Left lung (tissue), 10 donors: ENCODE measurements around the gene ABI3BP. TPM values are rescaled to one million over a fixed set of nuclear protein-coding genes. Genes with fewer than 3 reads are reported as not detected.

Experiments used
- ATAC-seq: fragments of 200-7000 bp; cut with Tn5 transposase; one replicate; pipeline ENCODE4 v1.9.1; 2020; ENCODE audit warnings: moderate library complexity
- DNase-seq, 4 donors: peaks; one replicate each; pipeline ENCODE4 v3.0.0-alpha.2; 2013 to 2020
- H3K27ac ChIP-seq, 2 donors: fragments of 200-600 bp; sonication (generic) in 1 of 2; one replicate each; pipeline versions ENCODE4 v1.5.0 to v1.8.0; 2020 to 2021
- H3K27me3 ChIP-seq, 2 donors: fragments of 200-600 bp; sonication (generic) in 1 of 2; one replicate each; pipeline versions ENCODE4 v1.5.0 to v1.8.0; 2020 to 2021
- H3K36me3 ChIP-seq, 2 donors: fragments of 200-600 bp; sonication (generic) in 1 of 2; one replicate each; pipeline versions ENCODE4 v1.5.0 to v1.8.0; 2020 to 2021
- H3K4me1 ChIP-seq, 2 donors: fragments of 200-600 bp; one replicate each; pipeline ENCODE4 v1.8.0; 2021
- H3K4me3 ChIP-seq, 2 donors: fragments of 200-600 bp; sonication (generic) in 1 of 2; one replicate each; pipeline versions ENCODE4 v1.5.0 to v1.8.0; 2020 to 2021; ENCODE audit warnings: mild to moderate bottlenecking in 1 of 2
- H3K9me3 ChIP-seq, 2 donors: fragments of 200-600 bp; sonication (generic) in 1 of 2; one replicate each; pipeline versions ENCODE4 v1.5.0 to v1.8.0; 2020 to 2021
- CTCF ChIP-seq, 2 donors: fragments of 200-600 bp; sonication (generic) in 1 of 2; IDR thresholded peaks; one replicate each; pipeline versions ENCODE4 v1.5.0 to v1.8.0; 2021; ENCODE audit warnings: antibody characterized with exemption in 2 of 2
- intact Hi-C, 2 donors: fragments of 100-400 bp; cut with DNase I; formaldehyde crosslinking; loops; one replicate each; pipeline versions ENCODE4 v1.11.2 to v1.14.2; 2022
- polyA plus RNA-seq, 6 donors: library from polyadenylated mRNA; unstranded; fragments of 120-200 nt; gene quantifications; one replicate each; pipeline ENCODE4 v1.2.1, GENCODE V29; 2013; ENCODE audit not compliant: insufficient read length in 6 of 6
- total RNA-seq, 2 donors: library from RNA; stranded (reverse); fragmentation: NEBNext Ultra II Directional; extraction: Animal tissue kit (Norgen Biotek cat#: 25700); gene quantifications; one replicate each; pipeline ENCODE4 v1.2.1, GENCODE V29; 2021
- donor health status: DM: no; HTN: yes; CAD: no.
- donor health status: DM: no; HTN: no; CAD: no.

ABI3BP gene
- total and polyA plus RNA-seq, 8 donors = 65.2 to 138 (median 85.3) TPM

- ATAC-seq (no peak), DNase-seq (no peak)
- TF ChIP-seq CTCF (IDR thresholded peaks at IDR 0.05) = no peak
- Histone ChIP-seq H3K27me3 (no peaks in the 10 kb centered on the region), H3K9me3 (no peaks in the 10 kb centered on the region), H3K4me1 (no peaks in the 10 kb centered on the region), H3K36me3 (no peaks in the 10 kb centered on the region), H3K27ac (no peak overlapping the region), H3K4me3 (no peak overlapping the region)
- intact Hi-C loops = no loop called here
Observed at GRCh38 chr3:100984308-100984707, 8.9 kb downstream of the ABI3BP start.

GRCh38 chr3:100982710-100983109, 10.5 kb downstream of the ABI3BP start:
- Histone ChIP-seq H3K27me3 (no peaks in the 10 kb centered on the region), H3K4me1 (no peaks in the 10 kb centered on the region), H3K9me3 (no peaks in the 10 kb centered on the region), H3K4me3 (no peak overlapping the region), H3K27ac (peak overlapping the region; percentile 21 to 55), H3K36me3 (no peaks in the 10 kb centered on the region)
- DNase-seq (peak in 2 of 4 donors; percentile 47 to 75), ATAC-seq (peak; percentile 67)
- no peak for TF ChIP-seq CTCF (IDR thresholded peaks at IDR 0.05)
- intact Hi-C loops = no loop called here

GRCh38 chr3:100981164-100981911, 11.9 kb downstream of the ABI3BP start:
- H3K27ac ChIP-seq = no peak overlapping the region
- DNase-seq (no peak), ATAC-seq (peak; percentile 36)
- intact Hi-C loops = no loop called here
- no peak for TF ChIP-seq CTCF (IDR thresholded peaks at IDR 0.05)
- no peak overlapping the region for H3K4me3 ChIP-seq
- peaks cover 0 to 3% of the 10 kb centered on the region in 2 donors for H3K9me3 ChIP-seq
- H3K27me3 ChIP-seq = no peaks in the 10 kb centered on the region
- H3K36me3 ChIP-seq = no peaks in the 10 kb centered on the region
- H3K4me1 ChIP-seq = no peaks in the 10 kb centered on the region

GRCh38 chr3:100978011-100978659, 15.1 kb downstream of the ABI3BP start:
- H3K4me1 ChIP-seq = no peaks in the 10 kb centered on the region
- TF ChIP-seq CTCF (IDR thresholded peaks at IDR 0.05) = no peak
- ATAC-seq (no peak), DNase-seq (no peak)
- no peak overlapping the region for H3K4me3 ChIP-seq
- H3K9me3 ChIP-seq = peaks cover 0 to 3% of the 10 kb centered on the region in 2 donors
- H3K27ac ChIP-seq = no peak overlapping the region
- H3K27me3 ChIP-seq = no peaks in the 10 kb centered on the region
- H3K36me3 ChIP-seq = no peaks in the 10 kb centered on the region
- intact Hi-C loops = no loop called here

GRCh38 chr3:100976611-100977010, 16.6 kb downstream of the ABI3BP start:
- peaks cover 0 to 3% of the 10 kb centered on the region in 2 donors for H3K9me3 ChIP-seq
- ATAC-seq (no peak), DNase-seq (no peak)
- H3K27me3 ChIP-seq = no peaks in the 10 kb centered on the region
- intact Hi-C loops = no loop called here
- TF ChIP-seq CTCF (IDR thresholded peaks at IDR 0.05) = no peak
- no peak overlapping the region for H3K4me3 ChIP-seq
- H3K27ac ChIP-seq = no peak overlapping the region
- H3K36me3 ChIP-seq = no peaks in the 10 kb centered on the region
- H3K4me1 ChIP-seq = no peaks in the 10 kb centered on the region
